PC-9 (cell line): ENCODE measurements around the gene NR3C1.

Source experiments
- CTCF ChIP-seq: fragments of 200-600 bp; sonication (generic); conservative IDR thresholded peaks from 2 replicates; pipeline ENCODE4 v1.6.1; 2017; ENCODE audit warnings: mixed run types, antibody characterized with exemption, mild to moderate bottlenecking, moderate library complexity
- EZH2 ChIP-seq: fragments of 200-600 bp; sonication (generic); IDR thresholded peaks from 2 replicates; pipeline ENCODE4 v1.8.0; 2017; ENCODE audit warnings: antibody characterized with exemption, low read depth

GRCh38 chr5:143425835-143426234 is 22.3 kb upstream of the NR3C1 start:
- TF ChIP-seq CTCF (no peak), EZH2 (no peak)
